ENCODE measurements around the gene PWP2. TPM values are rescaled to one million over a fixed set of nuclear protein-coding genes. Genes with fewer than 3 reads are reported as not detected.
A peak's percentile ranks its signal among the peaks of the same experiment; 100 is the strongest.

PWP2 gene
- total RNA-seq, 1 experiment from 2014 or later, result 6.0 TPM

DNA sequence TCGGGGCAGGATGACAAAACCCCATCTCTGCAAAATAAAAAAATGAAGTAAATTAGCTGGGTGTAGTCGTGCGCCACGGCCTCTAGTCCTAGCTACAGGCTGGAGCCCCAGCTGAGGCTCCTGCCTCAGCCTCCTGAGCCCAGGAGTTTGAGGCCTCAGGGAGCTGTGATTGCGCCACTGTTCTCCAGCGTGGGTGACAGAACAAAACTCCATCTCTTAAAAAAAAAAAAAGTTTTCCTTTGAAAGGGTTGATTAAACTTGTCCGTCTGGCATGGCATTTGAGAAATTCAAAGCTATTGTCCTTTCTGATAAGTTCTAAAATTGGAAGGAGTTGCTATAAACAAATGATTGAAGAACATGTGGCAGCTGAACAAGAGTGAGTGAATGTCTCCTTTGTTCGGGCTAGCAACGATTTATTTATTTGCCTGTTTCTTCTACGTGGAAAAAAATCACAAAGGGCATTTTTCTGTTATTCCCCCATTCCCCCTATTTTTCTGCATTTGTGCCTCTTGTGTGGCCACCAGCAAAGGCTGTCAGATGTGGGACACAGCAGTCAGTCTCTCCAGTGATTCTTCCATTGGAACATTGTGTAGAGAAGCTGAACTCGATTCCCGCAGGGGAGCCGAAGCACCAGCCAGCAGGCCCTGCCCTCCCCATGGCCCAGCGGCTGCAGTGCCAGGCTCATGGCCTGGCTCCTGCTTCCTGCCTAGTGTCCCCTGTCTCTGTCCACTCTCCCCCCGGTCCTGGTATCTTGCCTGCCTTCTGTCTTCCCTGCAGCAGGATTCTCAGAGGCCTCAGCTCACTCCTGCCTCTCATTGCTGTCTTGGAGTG is 21.5 kb upstream of the PWP2 start:
- H3K27me3 ChIP-seq (ENCODE audit: insufficient read depth, low read length), result no peaks in the 10 kb centered on the region
- no peaks in the 10 kb centered on the region for H3K4me1 ChIP-seq (ENCODE audit: insufficient read depth, low read length)
- H3K9ac ChIP-seq (ENCODE audit: extremely low read depth, insufficient read length, low read length), result no peak overlapping the region
- no peak overlapping the region for H2AFZ ChIP-seq (ENCODE audit: low read length)
- H2BK5ac ChIP-seq (ENCODE audit: insufficient read length, low read length), result no peak overlapping the region
- H3K27ac ChIP-seq (ENCODE audit: insufficient read length, low read depth, low read length), result no peak overlapping the region
- no peak overlapping the region for H4K8ac ChIP-seq (replicated peaks; ENCODE audit: insufficient read length, low read depth, low read length)
- Mint-ChIP-seq H3K36me3 (ENCODE audit: insufficient read depth in 1 of 3, low read depth in 3 of 3) (peaks cover 22 to 86% (median 67%) of the 10 kb centered on the region in 3 experiments; a peak in 6 of 7 replicates), H3K4me3 (no peak overlapping the region), H3K27ac (peak overlapping the region in 2 of 3 experiments; percentile 10 to 86; a peak in 2 of 7 replicates), H3K4me1 (no peaks in the 10 kb centered on the region), H3K27me3 (ENCODE audit: low read depth) (no peaks in the 10 kb centered on the region), H3K9me3 (no peaks in the 10 kb centered on the region)
- no peak overlapping the region for H2BK15ac ChIP-seq (ENCODE audit: low read depth, low read length)
- no peaks in the 10 kb centered on the region for H4K20me1 ChIP-seq (ENCODE audit: control insufficient read depth, insufficient read depth, insufficient read length)
- H3K9me3 ChIP-seq (ENCODE audit: control insufficient read depth, low read depth, low read length), result no peaks in the 10 kb centered on the region
- H3K23me2 ChIP-seq (ENCODE audit: insufficient read length, low read depth, low read length, poor library complexity, severe bottlenecking), result no peaks in the 10 kb centered on the region
- H4K91ac ChIP-seq (ENCODE audit: insufficient read length, low read depth, low read length), result no peak overlapping the region
- no peaks in the 10 kb centered on the region for H3K79me1 ChIP-seq (ENCODE audit: insufficient read depth, low read depth, low read length, poor library complexity, severe bottlenecking)
- H3K4me2 ChIP-seq (ENCODE audit: insufficient read depth, insufficient read length, low read length), result no peak overlapping the region
- no peak overlapping the region for H2AK5ac ChIP-seq (ENCODE audit: insufficient read length, low read length)
- no peak overlapping the region for H3K56ac ChIP-seq (ENCODE audit: insufficient read length, low read depth, low read length)
- H3K23ac ChIP-seq (ENCODE audit: insufficient read length, low read depth, low read length), result no peak overlapping the region
- no peaks in the 10 kb centered on the region for H3K79me2 ChIP-seq (ENCODE audit: insufficient read depth, low read length)
- no peak overlapping the region for H2BK12ac ChIP-seq (ENCODE audit: insufficient read length, low read depth, low read length)
- H3T11ph ChIP-seq (ENCODE audit: low read length), result no peak overlapping the region
- TF ChIP-seq, protein P1, sequence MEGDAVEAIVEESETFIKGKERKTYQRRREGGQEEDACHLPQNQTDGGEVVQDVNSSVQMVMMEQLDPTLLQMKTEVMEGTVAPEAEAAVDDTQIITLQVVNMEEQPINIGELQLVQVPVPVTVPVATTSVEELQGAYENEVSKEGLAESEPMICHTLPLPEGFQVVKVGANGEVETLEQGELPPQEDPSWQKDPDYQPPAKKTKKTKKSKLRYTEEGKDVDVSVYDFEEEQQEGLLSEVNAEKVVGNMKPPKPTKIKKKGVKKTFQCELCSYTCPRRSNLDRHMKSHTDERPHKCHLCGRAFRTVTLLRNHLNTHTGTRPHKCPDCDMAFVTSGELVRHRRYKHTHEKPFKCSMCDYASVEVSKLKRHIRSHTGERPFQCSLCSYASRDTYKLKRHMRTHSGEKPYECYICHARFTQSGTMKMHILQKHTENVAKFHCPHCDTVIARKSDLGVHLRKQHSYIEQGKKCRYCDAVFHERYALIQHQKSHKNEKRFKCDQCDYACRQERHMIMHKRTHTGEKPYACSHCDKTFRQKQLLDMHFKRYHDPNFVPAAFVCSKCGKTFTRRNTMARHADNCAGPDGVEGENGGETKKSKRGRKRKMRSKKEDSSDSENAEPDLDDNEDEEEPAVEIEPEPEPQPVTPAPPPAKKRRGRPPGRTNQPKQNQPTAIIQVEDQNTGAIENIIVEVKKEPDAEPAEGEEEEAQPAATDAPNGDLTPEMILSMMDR (conservative IDR thresholded peaks at IDR 0.05), result no peak
- H2BK20ac ChIP-seq (ENCODE audit: low read depth, low read length, poor library complexity, severe bottlenecking), result no peak overlapping the region
- no peak for DNase-seq
- H3K18ac ChIP-seq (ENCODE audit: insufficient read length, low read depth, low read length), result no peak overlapping the region
- H2BK120ac ChIP-seq (ENCODE audit: low read depth, low read length, poor library complexity, severe bottlenecking), result no peak overlapping the region
- no peak overlapping the region for H3K14ac ChIP-seq (ENCODE audit: insufficient read depth, low read length)
- no peak overlapping the region for H3K4ac ChIP-seq (ENCODE audit: low read depth, low read length)
- WGBS (ENCODE audit: extremely low coverage, insufficient read length, low lambda C conversion rate), result no CpG with 5 or more reads among the region's 15 CpGs
- no peak overlapping the region for H4K5ac ChIP-seq (ENCODE audit: insufficient read length, low read depth, low read length)

Measured in H9 (cell line).